Muscle of leg (tissue), 11 donors: ENCODE results near the gene PMFBP1. TPM values are rescaled to one million over a fixed set of nuclear protein-coding genes. Genes with fewer than 3 reads are reported as not detected.
"Not testable (repeated sequence)": the region's sequence is repeated elsewhere in the genome, so short reads cannot be mapped to it uniquely, and the experiment has no call there.

ENCODE experiments used
- DNase-seq: peaks from one replicate; pipeline ENCODE4 v3.0.0; 2013
- H3K27ac ChIP-seq: one replicate; pipeline ENCODE4 v1.5.1; 2013; ENCODE audit warnings: mild to moderate bottlenecking, low read length, control low read depth
- H3K27me3 ChIP-seq: one replicate; pipeline ENCODE4 v1.6.1; 2013; ENCODE audit warnings: low read length; ENCODE audit not compliant: control insufficient read depth, insufficient read depth
- H3K36me3 ChIP-seq: one replicate; pipeline ENCODE4 v1.6.1; 2013; ENCODE audit warnings: low read length; ENCODE audit not compliant: control insufficient read depth, insufficient read depth
- H3K4me1 ChIP-seq: one replicate; pipeline ENCODE4 v1.6.1; 2013; ENCODE audit warnings: low read length; ENCODE audit not compliant: control insufficient read depth, insufficient read depth
- H3K4me3 ChIP-seq: one replicate; pipeline ENCODE4 v1.5.1; 2013; ENCODE audit warnings: low read length, control low read depth
- H3K9me3 ChIP-seq: replicated peaks from 2 replicates; pipeline ENCODE4 v1.6.1; 2013; ENCODE audit warnings: low read depth, low read length; ENCODE audit not compliant: control insufficient read depth
- WGBS: methylation state at CpG from one replicate; pipeline ENCODE4 v1.1.5; 2013; ENCODE audit warnings: missing lambda C conversion rate; ENCODE audit not compliant: insufficient coverage; 5-methylcytosine and 5-hydroxymethylcytosine counted together
- polyA plus RNA-seq, 8 donors: library from polyadenylated mRNA; unstranded; fragments of 120-200 nt; gene quantifications; one replicate each; pipeline versions ENCODE4 v1.2.1 to v1.2.3, GENCODE V29; 2013; ENCODE audit warnings: inconsistent platforms in 1 of 8, low replicate concordance in 1 of 8; ENCODE audit not compliant: insufficient read length in 8 of 8, insufficient read depth in 1 of 8
- total RNA-seq: library from RNA; stranded (reverse); fragments of 120-200 nt; gene quantifications from one replicate; pipeline ENCODE4 v1.2.4, GENCODE V29; 2013

The PMFBP1 gene
- total and polyA plus RNA-seq, 9 donors: 0.40 to 3.7 (median 1.6) TPM

DNA sequence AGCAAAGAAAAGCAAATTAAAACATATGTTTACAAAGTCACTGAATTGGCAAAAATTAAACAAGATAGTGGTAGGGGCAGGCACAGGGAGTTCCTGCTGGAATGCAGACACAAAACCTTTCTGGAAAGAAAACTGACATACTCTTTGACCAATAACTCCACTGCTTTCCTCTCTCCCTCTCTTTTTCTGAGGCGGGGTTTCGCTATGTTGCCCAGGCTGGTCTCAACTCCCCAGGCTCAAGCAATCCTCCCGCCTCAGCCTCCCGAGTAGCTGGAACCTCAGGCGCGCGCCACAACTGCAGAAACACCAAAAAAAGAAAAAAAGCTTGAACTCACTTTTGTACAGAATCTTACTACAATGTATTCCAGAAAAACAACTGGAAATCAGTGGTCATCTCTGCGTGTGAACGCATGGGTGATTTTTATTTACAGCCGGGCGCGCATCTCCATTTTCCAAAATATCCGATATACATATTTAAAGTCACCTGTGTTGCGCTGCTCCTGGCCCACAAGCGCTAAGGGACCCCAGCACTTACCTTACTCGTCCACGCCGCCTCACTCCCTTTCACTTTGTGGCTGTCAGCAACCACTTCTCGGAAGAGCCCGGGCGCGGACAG lies 79.0 kb downstream of the PMFBP1 start:
- peak; percentile 61 for DNase-seq
- Histone ChIP-seq H3K27me3 (no peaks in the 10 kb centered on the region), H3K36me3 (peaks cover 39% of the 10 kb centered on the region), H3K9me3 (no peaks in the 10 kb centered on the region), H3K4me1 (peaks cover 14% of the 10 kb centered on the region), H3K4me3 (peak overlapping the region; percentile 100), H3K27ac (peak overlapping the region; percentile 92)
- WGBS: 0% methylated on average over 22 of the region's 22 CpGs

DNA sequence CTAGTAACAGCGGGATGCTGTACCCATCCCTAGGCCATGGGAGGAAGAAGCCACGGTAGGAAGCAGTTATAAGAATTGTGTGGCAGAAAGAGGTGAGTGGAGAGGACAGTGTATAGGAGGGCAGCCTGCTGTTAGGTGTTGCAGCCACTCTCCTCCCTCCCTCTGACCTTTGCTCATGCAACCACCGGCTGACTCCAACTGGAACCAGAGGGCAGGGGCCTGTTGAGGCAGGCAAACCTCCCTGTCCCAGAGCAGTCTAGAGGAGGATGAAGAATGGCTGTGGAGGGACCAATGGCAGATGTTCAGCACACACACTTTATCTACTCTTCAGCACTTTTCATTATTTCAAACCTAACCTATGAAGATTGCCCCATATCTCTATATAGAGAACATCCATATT lies 80.7 kb downstream of the PMFBP1 start:
- Histone ChIP-seq H3K4me1 (peaks cover 14% of the 10 kb centered on the region), H3K4me3 (no peak overlapping the region), H3K27me3 (no peaks in the 10 kb centered on the region), H3K9me3 (no peaks in the 10 kb centered on the region), H3K27ac (no peak overlapping the region), H3K36me3 (peaks cover 28% of the 10 kb centered on the region)
- 100% methylated on average over 1 of the region's 3 CpGs for WGBS
- no peak for DNase-seq

DNA sequence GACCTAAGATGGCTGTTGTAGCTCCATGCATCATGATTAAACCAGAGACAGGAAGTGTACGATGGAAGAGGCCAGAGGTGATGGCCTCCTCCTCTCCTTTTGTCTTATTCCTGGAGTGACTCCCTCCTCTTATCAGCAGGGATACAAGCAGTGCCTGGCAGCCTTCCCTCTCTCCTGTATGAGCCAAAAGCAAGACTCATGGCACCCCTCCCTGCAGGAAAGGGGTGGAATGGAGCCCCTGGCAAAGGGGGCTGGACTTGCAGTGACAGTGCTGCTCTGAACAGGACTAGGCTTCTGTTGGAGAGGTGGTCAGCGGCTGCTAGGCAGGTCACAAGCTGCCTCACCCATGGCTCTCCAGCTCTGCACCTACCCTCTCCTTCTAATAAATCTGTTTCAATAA lies 87.0 kb downstream of the PMFBP1 start:
- 67% methylated on average over 1 of the region's 2 CpGs for WGBS
- H3K27ac ChIP-seq: no peak overlapping the region
- no peak overlapping the region for H3K4me3 ChIP-seq
- no peaks in the 10 kb centered on the region for H3K27me3 ChIP-seq
- H3K4me1 ChIP-seq: no peaks in the 10 kb centered on the region
- no peak for DNase-seq
- peaks cover 32% of the 10 kb centered on the region for H3K36me3 ChIP-seq
- peaks cover 10% of the 10 kb centered on the region for H3K9me3 ChIP-seq

DNA sequence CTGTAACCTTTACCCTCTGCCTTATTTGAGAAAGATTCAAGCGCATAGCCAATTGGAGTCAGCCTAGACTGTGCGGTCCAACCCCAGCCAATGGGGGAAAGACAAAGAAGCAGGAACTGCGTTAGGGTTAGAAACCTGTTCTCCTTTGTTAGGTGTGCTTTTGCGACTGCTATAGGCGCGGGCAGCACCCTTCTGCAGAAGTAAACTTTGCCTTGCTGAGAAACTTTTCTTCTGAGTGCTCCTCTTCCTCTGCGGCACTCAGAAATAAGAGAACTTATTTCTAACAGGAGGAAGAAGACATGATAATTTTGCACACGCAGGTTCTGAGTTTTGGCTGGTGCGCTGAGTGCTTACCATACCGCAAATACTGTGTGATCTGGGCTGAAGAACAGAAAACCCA lies 87.5 kb downstream of the PMFBP1 start:
- peaks cover 26% of the 10 kb centered on the region for H3K36me3 ChIP-seq
- no peak for DNase-seq
- WGBS: 98% methylated on average over 5 of the region's 10 CpGs
- H3K27me3 ChIP-seq: no peaks in the 10 kb centered on the region
- H3K4me3 ChIP-seq: no peak overlapping the region
- H3K9me3 ChIP-seq: peaks cover 10% of the 10 kb centered on the region
- no peaks in the 10 kb centered on the region for H3K4me1 ChIP-seq
- no peak overlapping the region for H3K27ac ChIP-seq

DNA sequence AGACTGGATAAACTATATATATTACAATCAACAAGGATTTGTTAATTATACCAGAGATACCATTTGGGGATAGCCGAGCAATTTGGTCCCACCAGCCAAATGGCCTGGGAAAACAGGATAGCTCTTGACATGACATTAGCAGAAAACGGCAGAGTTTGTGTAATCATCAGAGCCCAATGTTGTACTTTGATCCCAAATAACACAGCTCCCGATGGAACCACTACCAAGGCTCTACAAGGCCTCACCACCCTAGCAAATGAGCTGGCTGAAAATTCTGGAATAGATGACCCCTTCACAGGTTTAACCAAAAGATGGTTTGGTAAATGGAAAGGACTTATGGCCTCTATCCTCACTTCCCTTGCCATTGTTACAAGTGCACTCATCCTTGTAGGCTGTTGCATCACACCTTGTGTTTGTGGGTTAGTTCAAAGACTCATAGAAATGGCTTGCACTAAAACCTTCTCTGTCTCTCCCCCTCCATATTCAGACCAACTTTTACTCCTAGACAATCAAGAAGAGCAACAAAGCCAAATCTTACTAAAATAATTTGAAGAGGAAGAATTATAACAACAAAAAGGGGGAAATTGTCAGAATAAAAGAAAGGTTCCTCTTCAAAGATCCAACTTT lies 88.1 kb downstream of the PMFBP1 start:
- 100% methylated on average over 1 of the region's 3 CpGs for whole genome bisulfite sequencing
- Histone ChIP-seq H3K27ac (no peak overlapping the region), H3K27me3 (no peaks in the 10 kb centered on the region), H3K4me1 (no peaks in the 10 kb centered on the region), H3K4me3 (no peak overlapping the region), H3K36me3 (peaks cover 21% of the 10 kb centered on the region), H3K9me3 (peaks cover 10% of the 10 kb centered on the region)
- DNase-seq: no peak

DNA sequence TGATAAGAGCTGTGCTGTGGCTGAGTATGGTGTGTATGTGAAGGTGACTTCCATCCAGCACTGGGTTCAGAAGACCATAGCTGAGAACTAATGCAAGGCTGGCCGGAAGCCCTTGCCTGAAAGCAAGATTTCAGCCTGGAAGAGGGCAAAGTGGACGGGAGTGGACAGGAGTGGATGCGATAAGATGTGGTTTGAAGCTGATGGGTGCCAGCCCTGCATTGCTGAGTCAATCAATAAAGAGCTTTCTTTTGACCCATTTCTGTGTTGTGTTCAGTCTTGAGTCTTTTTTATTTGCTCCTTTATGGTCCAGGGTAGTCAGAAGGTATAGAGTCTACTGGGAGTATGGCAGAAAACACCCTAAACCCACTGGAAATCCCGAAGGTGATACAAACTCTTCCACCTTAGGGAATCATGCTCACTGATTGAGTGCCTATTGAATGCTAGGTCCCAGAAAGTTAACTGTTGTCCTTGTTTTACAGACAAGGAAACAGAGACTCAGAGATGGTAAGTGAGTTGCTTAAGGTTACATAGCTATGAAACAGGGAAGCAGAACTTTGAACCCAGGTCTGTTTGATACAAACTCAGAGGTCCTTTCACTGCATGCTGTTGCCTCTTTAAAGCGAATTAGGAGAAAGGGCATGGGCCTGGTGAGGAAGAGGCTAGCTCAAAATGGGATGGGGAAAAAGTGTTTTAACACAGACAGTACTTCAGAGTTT lies 94.8 kb downstream of the PMFBP1 start:
- not testable (repeated sequence) for H3K36me3 ChIP-seq, H3K4me1 ChIP-seq, H3K4me3 ChIP-seq, DNase-seq, H3K27me3 ChIP-seq, H3K9me3 ChIP-seq, H3K27ac ChIP-seq
- WGBS: no CpG with 5 or more reads among the region's 5 CpGs

DNA sequence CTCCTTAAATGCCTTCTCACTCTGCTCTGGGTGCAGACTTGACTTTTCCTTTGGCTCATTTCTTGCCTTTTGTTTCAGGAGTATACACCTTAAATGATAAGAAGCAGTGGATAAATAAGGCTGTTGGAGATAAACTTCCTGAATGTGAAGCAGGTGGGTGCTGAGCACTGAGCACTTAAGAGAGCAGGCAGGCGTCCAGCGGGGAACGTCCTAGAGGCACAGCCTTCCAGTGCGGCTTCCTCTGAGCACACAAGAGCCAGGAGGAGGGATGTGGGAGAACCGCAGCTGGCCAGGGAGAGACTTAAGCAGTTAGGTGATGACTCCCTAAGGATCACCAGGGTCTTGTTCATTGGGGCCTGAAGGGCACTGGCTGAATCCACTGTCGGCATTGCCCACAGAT lies 96.9 kb downstream of the PMFBP1 start:
- not testable (repeated sequence) for H3K27ac ChIP-seq, H3K4me3 ChIP-seq, H3K9me3 ChIP-seq, H3K4me1 ChIP-seq, H3K36me3 ChIP-seq, DNase-seq, H3K27me3 ChIP-seq
- 65% methylated on average over 2 of the region's 6 CpGs for WGBS

DNA sequence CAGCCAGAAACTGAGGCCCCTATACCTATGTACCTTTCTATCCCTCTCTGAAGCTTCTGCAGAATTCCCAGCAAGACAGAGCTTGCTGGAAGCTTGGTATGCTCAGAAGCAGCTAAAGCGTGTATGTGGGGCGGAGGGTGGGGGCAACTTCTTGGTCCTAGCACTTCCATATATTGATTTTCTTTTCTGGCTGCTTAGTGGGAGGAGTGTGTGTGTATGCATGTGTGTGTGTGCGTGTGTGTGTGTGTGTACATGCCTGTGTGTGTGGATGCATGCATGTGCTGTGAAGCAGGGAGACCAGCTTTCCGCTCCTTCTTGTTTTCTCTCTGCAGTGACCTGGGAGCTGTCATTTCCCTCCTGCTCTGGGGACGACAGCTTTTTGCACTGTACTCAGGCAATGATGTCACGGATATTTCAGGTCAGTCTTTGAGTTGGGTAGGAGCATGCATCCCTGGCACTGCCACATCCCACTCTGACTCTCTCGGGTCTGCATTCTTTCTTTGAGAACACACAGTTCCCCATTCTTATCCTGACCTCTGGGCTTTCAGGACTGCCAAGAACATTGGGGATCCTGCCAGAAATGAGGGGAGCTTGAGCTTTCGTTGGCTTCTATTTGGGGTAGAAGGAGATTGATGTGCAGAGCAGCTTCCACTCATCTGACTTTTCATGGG lies 98.3 kb downstream of the PMFBP1 start:
- no peaks in the 10 kb centered on the region for H3K27me3 ChIP-seq
- H3K4me1 ChIP-seq: no peaks in the 10 kb centered on the region
- no CpG with 5 or more reads among the region's 8 CpGs for WGBS
- peaks cover 2% of the 10 kb centered on the region for H3K36me3 ChIP-seq
- peak; percentile 14 for DNase-seq
- H3K4me3 ChIP-seq: no peak overlapping the region
- no peak overlapping the region for H3K27ac ChIP-seq
- H3K9me3 ChIP-seq: no peaks in the 10 kb centered on the region

DNA sequence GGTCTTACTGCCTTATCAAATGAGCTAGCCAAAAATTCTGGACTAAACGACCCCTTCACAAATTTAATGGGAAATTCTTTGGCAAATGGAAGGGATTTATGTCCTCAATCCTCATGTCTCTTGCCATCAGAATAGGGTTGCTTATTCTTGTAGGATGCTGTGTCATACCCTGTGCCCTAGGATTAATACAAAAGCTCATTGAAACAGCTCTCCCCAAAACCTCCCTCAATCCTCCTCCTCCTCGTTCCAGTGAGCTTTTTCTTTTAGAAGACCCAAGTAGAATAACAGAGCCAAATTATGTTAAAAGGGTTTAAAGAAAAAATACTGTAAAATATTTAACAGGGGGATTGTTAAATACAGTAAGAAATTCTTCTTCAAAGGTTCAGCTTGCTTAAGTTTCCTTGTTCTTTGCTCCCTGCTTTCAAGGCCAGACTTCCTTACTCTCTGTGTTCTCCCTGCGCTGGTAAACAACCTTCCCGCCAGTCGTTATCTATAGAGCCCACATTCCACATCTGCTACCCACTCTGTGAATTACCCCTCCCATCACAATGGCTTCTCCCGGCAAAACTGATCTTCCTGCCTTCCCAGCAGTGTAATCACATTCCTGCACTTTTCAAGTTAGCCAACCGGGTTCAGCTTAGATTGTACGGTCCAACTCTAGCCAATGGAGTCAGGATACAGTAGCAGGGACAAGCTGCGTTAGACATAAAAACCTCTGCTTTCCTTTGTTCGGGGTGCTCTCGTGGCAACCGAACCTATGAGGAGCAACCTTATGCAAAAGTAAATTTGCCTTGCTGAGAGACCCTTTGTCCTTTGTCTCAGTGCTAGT lies 99.2 kb downstream of the PMFBP1 start:
- Histone ChIP-seq H3K4me1 (no peaks in the 10 kb centered on the region), H3K27me3 (no peaks in the 10 kb centered on the region), H3K4me3 (no peak overlapping the region), H3K9me3 (no peaks in the 10 kb centered on the region), H3K27ac (no peak overlapping the region), H3K36me3 (peaks cover under 1% of the 10 kb centered on the region)
- WGBS: 41% methylated on average over 6 of the region's 12 CpGs
- no peak for DNase-seq
